ENCODE results near the gene ZNF280B. TPM values are rescaled to one million over a fixed set of nuclear protein-coding genes. Genes with fewer than 3 reads are reported as not detected.

Gene ZNF280B
- total and polyA plus RNA-seq, 9 of the 15 experiments (the other 6 are each of a cell fraction or from before 2014, with no cell fraction given): 7.7 to 29.9 (median 20.0) TPM

DNA sequence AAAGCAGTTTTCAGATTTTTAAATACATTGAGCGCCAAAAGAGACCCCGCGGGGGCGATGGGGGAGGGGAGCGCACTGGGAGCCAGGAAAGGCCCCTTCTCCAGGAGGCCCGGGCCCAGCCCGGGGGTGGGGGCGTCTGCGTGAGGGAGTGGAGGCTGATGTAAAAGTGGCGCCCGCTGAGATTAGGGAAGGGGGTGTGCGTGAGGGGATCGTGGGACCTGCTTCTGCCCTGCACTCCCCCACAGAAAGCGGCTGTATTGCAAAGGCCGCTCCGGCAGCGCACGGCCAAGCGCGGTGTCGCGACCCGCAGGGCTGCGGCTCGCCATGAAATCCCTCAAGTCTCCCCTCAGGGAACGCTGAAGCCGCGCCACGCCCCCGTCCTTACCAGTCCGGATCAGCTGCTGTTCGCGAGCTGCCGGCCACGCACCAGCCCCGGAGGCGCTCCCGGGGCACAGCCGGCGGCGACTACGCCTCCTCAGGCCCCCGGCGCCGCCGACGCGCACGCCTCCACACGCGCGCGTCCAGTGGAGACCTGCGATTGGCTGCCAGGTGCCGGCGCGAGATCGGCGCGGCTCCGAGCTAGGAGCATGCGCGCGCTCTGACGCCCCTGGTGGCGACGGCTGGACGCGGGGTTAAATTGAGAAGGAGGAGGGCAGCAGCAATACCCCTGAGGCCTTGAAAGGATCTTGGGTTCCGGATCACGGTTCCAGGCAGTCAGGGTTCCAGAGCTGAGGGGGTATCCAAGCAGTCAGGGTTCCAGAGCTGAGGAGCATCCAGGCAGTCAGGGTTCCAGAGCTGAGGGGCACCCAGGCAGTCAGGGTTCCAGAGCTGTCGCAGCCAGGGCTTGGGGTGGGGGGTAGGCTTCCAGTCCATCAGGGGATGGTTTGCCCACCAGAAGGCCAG, at the start of gene ZNF280B (continued):
- TF ChIP-seq POLR2AphosphoS5 (IDR thresholded peaks at IDR 0.05; ENCODE audit: control insufficient read depth, insufficient read depth, low read depth, low read length) (no peak), EHMT2 (IDR thresholded peaks at IDR 0.05) (no peak), XRCC4 (IDR thresholded peaks at IDR 0.05; ENCODE audit: extremely low read depth, insufficient read depth, insufficient read length) (no peak)
- TF ChIP-seq, protein P1, sequence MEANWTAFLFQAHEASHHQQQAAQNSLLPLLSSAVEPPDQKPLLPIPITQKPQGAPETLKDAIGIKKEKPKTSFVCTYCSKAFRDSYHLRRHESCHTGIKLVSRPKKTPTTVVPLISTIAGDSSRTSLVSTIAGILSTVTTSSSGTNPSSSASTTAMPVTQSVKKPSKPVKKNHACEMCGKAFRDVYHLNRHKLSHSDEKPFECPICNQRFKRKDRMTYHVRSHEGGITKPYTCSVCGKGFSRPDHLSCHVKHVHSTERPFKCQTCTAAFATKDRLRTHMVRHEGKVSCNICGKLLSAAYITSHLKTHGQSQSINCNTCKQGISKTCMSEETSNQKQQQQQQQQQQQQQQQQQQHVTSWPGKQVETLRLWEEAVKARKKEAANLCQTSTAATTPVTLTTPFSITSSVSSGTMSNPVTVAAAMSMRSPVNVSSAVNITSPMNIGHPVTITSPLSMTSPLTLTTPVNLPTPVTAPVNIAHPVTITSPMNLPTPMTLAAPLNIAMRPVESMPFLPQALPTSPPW (CRISPR knock-in tag; IDR thresholded peaks at IDR 0.05): no peak

DNA sequence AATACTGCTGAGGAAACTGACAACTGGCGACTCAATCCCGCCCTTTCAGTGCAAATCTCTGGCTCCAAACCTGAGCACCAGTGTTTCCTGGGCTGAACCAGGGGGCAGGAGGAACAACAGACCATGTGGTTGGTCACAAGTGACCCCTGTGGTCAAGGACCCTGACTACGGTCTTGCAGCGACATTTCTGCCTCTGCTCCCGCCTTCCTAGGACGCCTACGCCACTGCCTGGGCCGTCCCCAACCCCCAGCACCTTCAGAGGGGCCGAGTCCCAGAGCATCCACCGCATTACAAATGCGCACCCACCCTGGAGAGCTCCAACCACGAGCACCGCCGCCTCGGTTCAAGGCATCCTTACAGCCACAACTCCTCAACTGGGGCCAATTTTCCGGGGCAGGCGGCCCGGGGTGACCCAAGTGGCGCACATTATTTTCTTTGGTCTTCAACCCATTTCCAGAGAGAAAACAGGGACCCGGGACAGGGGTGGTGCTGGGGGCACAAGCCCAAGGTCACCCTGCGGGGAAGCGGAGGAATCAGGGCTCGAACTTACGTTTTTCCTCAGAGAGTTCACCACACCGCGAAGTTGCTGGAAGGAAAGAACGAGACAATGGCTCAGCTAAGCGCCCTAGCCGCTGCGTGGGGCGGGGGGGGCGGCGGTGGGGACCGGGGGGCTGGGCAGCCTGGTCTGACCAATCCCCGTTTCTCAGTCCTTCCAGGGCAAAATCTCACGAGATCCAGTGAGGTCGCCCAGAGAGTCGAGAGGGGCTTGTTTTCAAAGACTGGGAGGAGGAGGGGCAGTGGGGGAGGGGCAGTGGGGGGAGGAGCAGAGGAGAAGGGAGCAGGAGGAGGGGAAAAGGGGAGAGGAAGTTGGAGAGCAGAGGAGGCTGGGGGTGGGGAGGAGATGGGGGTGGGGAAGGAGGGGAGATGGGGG, 48.7 kb upstream of the ZNF280B start:
- intact Hi-C loops (cut with micrococcal nuclease) (loop anchor here (5.0 to 10.0 kb wide), 4 partner anchors 80 to 922 kb away; partner anchors contain the start of genes CCDC116, MAPK1 and YDJC), in situ Hi-C loops (cut with MboI) (no loop called here)
- H2AFZ ChIP-seq (ENCODE audit: low read depth, low read length): peak overlapping the region; percentile 78
- H3K9ac ChIP-seq (ENCODE audit: insufficient read depth in 1 of 2, low read depth in 2 of 2, low read length in 2 of 2): peak overlapping the region; percentile 95
- H3K9me1 ChIP-seq (ENCODE audit: control insufficient read depth, insufficient read depth, low read length): peaks cover 36% of the 10 kb centered on the region
- peak; percentile 80 for ATAC-seq
- WGBS (ENCODE audit: insufficient coverage, low coverage, missing lambda C conversion rate): 1% methylated on average over 35 of the region's 38 CpGs
- H3K9me3 ChIP-seq (replicated peaks; ENCODE audit: control insufficient read depth, insufficient read depth, low read depth, low read length): no peaks in the 10 kb centered on the region
- H3K27ac ChIP-seq (ENCODE audit: extremely low read depth, low read depth, low read length): peak overlapping the region; percentile 90
- peak overlapping the region; percentile 98 for H3K4me2 ChIP-seq (ENCODE audit: insufficient read depth, low read length)
- H3K4me1 ChIP-seq (replicated peaks in 1 of 2; ENCODE audit: control insufficient read depth in 2 of 2, insufficient read depth in 2 of 2, low read length in 2 of 2): peaks cover 51 to 56% of the 10 kb centered on the region in 2 experiments
- ChIA-PET POLR2A (interaction anchor here (0.6 to 15.3 kb wide), 21 partner anchors 9 to 227 kb away, joined by 3 to 708 read pairs (median 4); partner anchors contain the start of genes ZNF280A and ZNF280B), CTCF (ENCODE audit: low intra/inter-chr PET ratio) (interaction anchor here (0.5 to 4.2 kb wide), 6 partner anchors 10 to 398 kb away, joined by 3 to 65 read pairs (median 3); no protein-coding TSS in a partner anchor)
- peaks cover 58% of the 10 kb centered on the region for H3K79me2 ChIP-seq (ENCODE audit: control insufficient read depth, insufficient read depth, low read length)
- H3K27me3 ChIP-seq (ENCODE audit: control insufficient read depth in 2 of 2, insufficient read depth in 2 of 2, low read length in 2 of 2): no peaks in the 10 kb centered on the region
- peaks cover 45% of the 10 kb centered on the region for H4K20me1 ChIP-seq (replicated peaks; ENCODE audit: control insufficient read depth, insufficient read depth, low read length)
- H3K36me3 ChIP-seq (ENCODE audit: control insufficient read depth, insufficient read depth, low read length): peaks cover 51% of the 10 kb centered on the region
- peak; percentile 99 to 100 (median 100) for DNase-seq (ENCODE audit: extremely low read depth in 1 of 4, low spot score in 3 of 4)
- peak overlapping the region; percentile 59 for H3K4me3 ChIP-seq
- BruUV-seq (replicated peaks): TSS peak; percentile 54
- peak; percentile 69 for FAIRE-seq
- no peak for TF ChIP-seq ETV1 (tag; conservative IDR thresholded peaks at IDR 0.05; ENCODE audit: low read depth)
- no peak for TF ChIP-seq MED1 (CRISPR knock-in tag; IDR thresholded peaks at IDR 0.05; ENCODE audit: borderline replicate concordance)
- TF ChIP-seq, protein P2, sequence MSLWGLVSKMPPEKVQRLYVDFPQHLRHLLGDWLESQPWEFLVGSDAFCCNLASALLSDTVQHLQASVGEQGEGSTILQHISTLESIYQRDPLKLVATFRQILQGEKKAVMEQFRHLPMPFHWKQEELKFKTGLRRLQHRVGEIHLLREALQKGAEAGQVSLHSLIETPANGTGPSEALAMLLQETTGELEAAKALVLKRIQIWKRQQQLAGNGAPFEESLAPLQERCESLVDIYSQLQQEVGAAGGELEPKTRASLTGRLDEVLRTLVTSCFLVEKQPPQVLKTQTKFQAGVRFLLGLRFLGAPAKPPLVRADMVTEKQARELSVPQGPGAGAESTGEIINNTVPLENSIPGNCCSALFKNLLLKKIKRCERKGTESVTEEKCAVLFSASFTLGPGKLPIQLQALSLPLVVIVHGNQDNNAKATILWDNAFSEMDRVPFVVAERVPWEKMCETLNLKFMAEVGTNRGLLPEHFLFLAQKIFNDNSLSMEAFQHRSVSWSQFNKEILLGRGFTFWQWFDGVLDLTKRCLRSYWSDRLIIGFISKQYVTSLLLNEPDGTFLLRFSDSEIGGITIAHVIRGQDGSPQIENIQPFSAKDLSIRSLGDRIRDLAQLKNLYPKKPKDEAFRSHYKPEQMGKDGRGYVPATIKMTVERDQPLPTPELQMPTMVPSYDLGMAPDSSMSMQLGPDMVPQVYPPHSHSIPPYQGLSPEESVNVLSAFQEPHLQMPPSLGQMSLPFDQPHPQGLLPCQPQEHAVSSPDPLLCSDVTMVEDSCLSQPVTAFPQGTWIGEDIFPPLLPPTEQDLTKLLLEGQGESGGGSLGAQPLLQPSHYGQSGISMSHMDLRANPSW (CRISPR knock-in tag; IDR thresholded peaks at IDR 0.05): peak; percentile 96
- TF ChIP-seq, protein P3, sequence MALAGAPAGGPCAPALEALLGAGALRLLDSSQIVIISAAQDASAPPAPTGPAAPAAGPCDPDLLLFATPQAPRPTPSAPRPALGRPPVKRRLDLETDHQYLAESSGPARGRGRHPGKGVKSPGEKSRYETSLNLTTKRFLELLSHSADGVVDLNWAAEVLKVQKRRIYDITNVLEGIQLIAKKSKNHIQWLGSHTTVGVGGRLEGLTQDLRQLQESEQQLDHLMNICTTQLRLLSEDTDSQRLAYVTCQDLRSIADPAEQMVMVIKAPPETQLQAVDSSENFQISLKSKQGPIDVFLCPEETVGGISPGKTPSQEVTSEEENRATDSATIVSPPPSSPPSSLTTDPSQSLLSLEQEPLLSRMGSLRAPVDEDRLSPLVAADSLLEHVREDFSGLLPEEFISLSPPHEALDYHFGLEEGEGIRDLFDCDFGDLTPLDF (CRISPR knock-in tag; IDR thresholded peaks at IDR 0.05): peak; percentile 95
- TF ChIP-seq, protein P4, sequence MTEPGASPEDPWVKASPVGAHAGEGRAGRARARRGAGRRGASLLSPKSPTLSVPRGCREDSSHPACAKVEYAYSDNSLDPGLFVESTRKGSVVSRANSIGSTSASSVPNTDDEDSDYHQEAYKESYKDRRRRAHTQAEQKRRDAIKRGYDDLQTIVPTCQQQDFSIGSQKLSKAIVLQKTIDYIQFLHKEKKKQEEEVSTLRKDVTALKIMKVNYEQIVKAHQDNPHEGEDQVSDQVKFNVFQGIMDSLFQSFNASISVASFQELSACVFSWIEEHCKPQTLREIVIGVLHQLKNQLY (CRISPR knock-in tag; conservative IDR thresholded peaks at IDR 0.05): peak in 1 of 2 experiments; percentile 95; a peak in 1 of 4 replicates

Data from K562 (cell line).